Measurements from ENCODE around the gene ZNF586.

The ZNF586 gene

GRCh38 chr19:57825511-57825910 lies 56.0 kb downstream of the ZNF586 start:
- TF ChIP-seq, protein P1, sequence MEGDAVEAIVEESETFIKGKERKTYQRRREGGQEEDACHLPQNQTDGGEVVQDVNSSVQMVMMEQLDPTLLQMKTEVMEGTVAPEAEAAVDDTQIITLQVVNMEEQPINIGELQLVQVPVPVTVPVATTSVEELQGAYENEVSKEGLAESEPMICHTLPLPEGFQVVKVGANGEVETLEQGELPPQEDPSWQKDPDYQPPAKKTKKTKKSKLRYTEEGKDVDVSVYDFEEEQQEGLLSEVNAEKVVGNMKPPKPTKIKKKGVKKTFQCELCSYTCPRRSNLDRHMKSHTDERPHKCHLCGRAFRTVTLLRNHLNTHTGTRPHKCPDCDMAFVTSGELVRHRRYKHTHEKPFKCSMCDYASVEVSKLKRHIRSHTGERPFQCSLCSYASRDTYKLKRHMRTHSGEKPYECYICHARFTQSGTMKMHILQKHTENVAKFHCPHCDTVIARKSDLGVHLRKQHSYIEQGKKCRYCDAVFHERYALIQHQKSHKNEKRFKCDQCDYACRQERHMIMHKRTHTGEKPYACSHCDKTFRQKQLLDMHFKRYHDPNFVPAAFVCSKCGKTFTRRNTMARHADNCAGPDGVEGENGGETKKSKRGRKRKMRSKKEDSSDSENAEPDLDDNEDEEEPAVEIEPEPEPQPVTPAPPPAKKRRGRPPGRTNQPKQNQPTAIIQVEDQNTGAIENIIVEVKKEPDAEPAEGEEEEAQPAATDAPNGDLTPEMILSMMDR (IDR thresholded peaks at IDR 0.05; ENCODE audit: poor library complexity, severe bottlenecking): no peak
- H3K36me3 ChIP-seq (ENCODE audit: low read depth): peaks cover 52% of the 10 kb centered on the region
- ATAC-seq (ENCODE audit: low read depth): no peak

GRCh38 chr19:57829316-57829715 lies 59.8 kb downstream of the ZNF586 start:
- H3K27me3 ChIP-seq (ENCODE audit: insufficient read depth, poor library complexity, severe bottlenecking): no peaks in the 10 kb centered on the region
- ATAC-seq (ENCODE audit: low read depth): no peak
- H3K27ac ChIP-seq (ENCODE audit: poor library complexity, severe bottlenecking): no peak overlapping the region
- no peak overlapping the region for H3K4me3 ChIP-seq (ENCODE audit: severe bottlenecking)
- H3K4me1 ChIP-seq (ENCODE audit: insufficient read depth, poor library complexity, severe bottlenecking): peaks cover 3% of the 10 kb centered on the region
- H3K36me3 ChIP-seq (ENCODE audit: low read depth): peaks cover 44% of the 10 kb centered on the region
- H3K9me3 ChIP-seq (ENCODE audit: severe bottlenecking): no peaks in the 10 kb centered on the region
- TF ChIP-seq, protein P1 (IDR thresholded peaks at IDR 0.05; ENCODE audit: poor library complexity, severe bottlenecking): no peak
- DNase-seq (ENCODE audit: low spot score): no peak

More at GRCh38 chr19:57825511-57825910, 56.0 kb downstream of the ZNF586 start:
- H3K27me3 ChIP-seq (ENCODE audit: insufficient read depth, poor library complexity, severe bottlenecking): no peaks in the 10 kb centered on the region
- peaks cover 3% of the 10 kb centered on the region for H3K4me1 ChIP-seq (ENCODE audit: insufficient read depth, poor library complexity, severe bottlenecking)
- no peak overlapping the region for H3K4me3 ChIP-seq (ENCODE audit: severe bottlenecking)
- H3K9me3 ChIP-seq (ENCODE audit: severe bottlenecking): no peaks in the 10 kb centered on the region
- no peak overlapping the region for H3K27ac ChIP-seq (ENCODE audit: poor library complexity, severe bottlenecking)
- no peak for DNase-seq (ENCODE audit: low spot score)

DNA sequence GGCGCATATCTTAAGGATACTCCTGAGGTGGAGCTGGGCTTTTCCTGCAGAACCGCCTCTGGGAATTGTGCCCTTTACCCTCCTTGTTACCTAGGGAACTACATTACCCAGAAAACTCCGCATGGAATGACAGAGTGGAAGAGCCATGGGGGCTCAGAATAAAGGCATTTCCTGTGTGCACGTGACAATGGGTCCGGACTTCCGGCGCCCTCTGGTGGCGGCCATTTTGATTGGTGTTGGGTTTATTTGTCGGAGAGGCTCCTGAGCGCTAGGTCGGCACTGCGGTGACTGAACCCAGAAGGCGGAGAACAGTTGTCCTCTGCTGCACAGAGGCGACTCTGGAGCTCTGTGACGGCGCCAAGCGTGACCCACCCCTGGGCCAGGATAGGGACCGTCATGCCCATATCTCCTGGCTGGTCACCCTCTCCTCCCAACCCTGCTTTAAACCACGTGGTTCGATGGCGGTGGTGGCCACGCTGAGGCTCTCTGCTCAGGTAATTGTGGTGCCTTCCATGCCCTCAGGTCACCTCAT lies 60.7 kb downstream of the ZNF586 start, which contains the start of gene ZNF587B:
Gene ZNF587B, plus strand, starts transcription at position 229 of the 532 bp plus-strand sequence. Its CDS starts 230 bp downstream, at position 459.
- H3K4me3 ChIP-seq (ENCODE audit: severe bottlenecking): peak within 1 kb of the TSS; percentile 33
- TF ChIP-seq, protein P1 (IDR thresholded peaks at IDR 0.05; ENCODE audit: poor library complexity, severe bottlenecking): peak; percentile 25
- no peaks in the 10 kb centered on the region for H3K27me3 ChIP-seq (ENCODE audit: insufficient read depth, poor library complexity, severe bottlenecking)
- DNase-seq (ENCODE audit: low spot score) (no peak), ATAC-seq (ENCODE audit: low read depth) (peak; percentile 80)
- H3K4me1 ChIP-seq (ENCODE audit: insufficient read depth, poor library complexity, severe bottlenecking): peaks cover 3% of the 10 kb centered on the region
- H3K27ac ChIP-seq (ENCODE audit: poor library complexity, severe bottlenecking): peak within 1 kb of the TSS; percentile 9
- H3K36me3 ChIP-seq (ENCODE audit: low read depth): peaks cover 41% of the 10 kb centered on the region
- no peaks in the 10 kb centered on the region for H3K9me3 ChIP-seq (ENCODE audit: severe bottlenecking)

All from RWPE2 (cell line).